ENCODE measurements around the gene CLEC7A.

GRCh38 chr12:10082117-10082874, 47.7 kb downstream of the CLEC7A start:
- TF ChIP-seq CTCF (IDR thresholded peaks at IDR 0.05 in 8 of 11, conservative IDR thresholded peaks at IDR 0.05 in 3 of 11) (no peak), POLR2A (IDR thresholded peaks at IDR 0.05) (no peak), POLR2AphosphoS5 (IDR thresholded peaks at IDR 0.05) (no peak)

Data from spleen (tissue), 7 donors.